B cell (primary cell): ENCODE measurements around the gene SSH3. TPM values are rescaled to one million over a fixed set of nuclear protein-coding genes. Genes with fewer than 3 reads are reported as not detected.

Experiments used
- ATAC-seq: fragments of 200-7000 bp; cut with Tn5 transposase; one replicate; pipeline ENCODE4 v1.10.0; 2021; ENCODE audit warnings: low read depth, mild to moderate bottlenecking, moderate number of reproducible peaks, moderate library complexity
- CTCF ChIA-PET: fragments of 350-600 bp; sonication (Branson Sonifier 250); formaldehyde crosslinking; loops from one replicate; lab custom pipeline; 2021; ENCODE audit warnings: antibody characterized with exemption, inconsistent platforms; lab: Charles Lee
- POLR2A ChIA-PET: fragments of 350-600 bp; sonication (Branson Sonifier 250); formaldehyde crosslinking; loops from one replicate; lab custom pipeline; 2021; ENCODE audit warnings: antibody characterized with exemption; lab: Charles Lee
- DNase-seq: peaks from one replicate; pipeline ENCODE4 v3.0.0; 2013
- H2AFZ ChIP-seq: 2 replicates; pipeline ENCODE4 v1.6.1; 2012; ENCODE audit warnings: mild to moderate bottlenecking, low read depth, low read length; ENCODE audit not compliant: insufficient read depth, poor library complexity, severe bottlenecking
- H3K27ac ChIP-seq, 2 donors: 1 replicate in 1 of 2; 2 replicates in 1 of 2; pipeline ENCODE4 v1.5.1; 2012 to 2013; ENCODE audit warnings: low read length in 2 of 2, mild to moderate bottlenecking in 2 of 2, moderate library complexity in 1 of 2
- H3K27me3 ChIP-seq, 4 experiments: fragments of 200-600 bp in 1 of 4; sonication (generic) in 1 of 4; replicated peaks in 1 of 4; 1 replicate in 2 of 4; 2 replicates in 2 of 4; pipeline versions ENCODE4 v1.6.1 to v1.7.0; 2013 to 2016; ENCODE audit warnings: low read length in 3 of 4, mild to moderate bottlenecking in 2 of 4, mixed read lengths in 1 of 4, moderate library complexity in 1 of 4; ENCODE audit not compliant: insufficient read depth in 4 of 4, control insufficient read depth in 3 of 4; ENCODE audit errors: control extremely low read depth in 1 of 4
- H3K36me3 ChIP-seq, 2 experiments: replicated peaks in 1 of 2; 1 replicate in 1 of 2; 2 replicates in 1 of 2; pipeline versions ENCODE4 v1.6.1 to v1.7.1; 2013; ENCODE audit warnings: low read length in 1 of 2; ENCODE audit not compliant: insufficient read depth in 2 of 2, control insufficient read depth in 1 of 2; ENCODE audit errors: control extremely low read depth in 1 of 2, extremely low read depth in 1 of 2
- H3K4me1 ChIP-seq, 2 donors: fragments of 200-600 bp in 1 of 2; sonication (generic) in 1 of 2; 1 replicate in 1 of 2; 2 replicates in 1 of 2; pipeline versions ENCODE4 v1.5.1 to v1.6.1; 2013 to 2017; ENCODE audit warnings: low read length in 2 of 2; ENCODE audit not compliant: control insufficient read depth in 2 of 2, insufficient read depth in 2 of 2
- H3K4me2 ChIP-seq: replicated peaks from 2 replicates; pipeline ENCODE3; 2012; ENCODE audit warnings: mild to moderate bottlenecking, low read depth, low read length; ENCODE audit not compliant: poor library complexity, severe bottlenecking
- H3K4me3 ChIP-seq, 5 experiments: fragments of 200-600 bp in 1 of 5; sonication (generic) in 1 of 5; 1 replicate in 3 of 5; 2 replicates in 2 of 5; pipeline versions ENCODE4 v1.5.1 to v1.7.0; 2011 to 2016; ENCODE audit warnings: low read length in 4 of 5, mild to moderate bottlenecking in 4 of 5, low read depth in 2 of 5, control low read depth in 1 of 5, moderate library complexity in 1 of 5; ENCODE audit not compliant: insufficient read depth in 1 of 5; ENCODE audit errors: control extremely low read depth in 1 of 5, extremely low read depth in 1 of 5
- H3K79me2 ChIP-seq: fragments of 200-600 bp; sonication (generic); one replicate; pipeline ENCODE4 v1.6.0; 2016; ENCODE audit warnings: low read length; ENCODE audit not compliant: control insufficient read depth, insufficient read depth
- H3K9ac ChIP-seq: fragments of 200-600 bp; sonication (generic); 2 replicates; pipeline ENCODE4 v1.6.1; 2017; ENCODE audit warnings: mild to moderate bottlenecking, low read length, moderate library complexity
- H3K9me3 ChIP-seq, 3 donors: one replicate each; pipeline versions ENCODE4 v1.6.1 to v1.7.1; 2013; ENCODE audit warnings: low read length in 2 of 3; ENCODE audit not compliant: control insufficient read depth in 2 of 3, insufficient read depth in 1 of 3; ENCODE audit errors: control extremely low read depth in 1 of 3
- H4K20me1 ChIP-seq: 2 replicates; pipeline ENCODE4 v1.6.0; 2012; ENCODE audit warnings: mild to moderate bottlenecking, low read length; ENCODE audit not compliant: insufficient read depth, control insufficient read depth, poor library complexity, severe bottlenecking
- H3K27ac Mint-ChIP-seq: one replicate; pipeline ENCODE4 v1.8.0; 2021; ENCODE audit warnings: mixed read lengths
- H3K27me3 Mint-ChIP-seq: one replicate; pipeline ENCODE4 v1.8.0; 2021; ENCODE audit warnings: mixed read lengths
- H3K4me1 Mint-ChIP-seq: one replicate; pipeline ENCODE4 v1.8.0; 2021; ENCODE audit warnings: mixed read lengths
- H3K4me3 Mint-ChIP-seq: one replicate; pipeline ENCODE4 v1.8.0; 2021; ENCODE audit warnings: mixed read lengths
- H3K9me3 Mint-ChIP-seq: one replicate; pipeline ENCODE4 v1.8.0; 2022; ENCODE audit warnings: mixed read lengths; ENCODE audit not compliant: insufficient read depth
- EZH2 ChIP-seq: IDR thresholded peaks from 2 replicates; pipeline ENCODE4 v1.6.1; 2012; ENCODE audit warnings: borderline replicate concordance, low read depth, mild to moderate bottlenecking, moderate library complexity, low read length; ENCODE audit not compliant: insufficient read depth, poor library complexity, severe bottlenecking
- WGBS: methylation state at CpG from one replicate; pipeline ENCODE4 v1.1.5; 2013; ENCODE audit warnings: missing lambda C conversion rate; ENCODE audit not compliant: insufficient coverage; 5-methylcytosine and 5-hydroxymethylcytosine counted together
- intact Hi-C: fragments of 100-400 bp; cut with micrococcal nuclease; formaldehyde crosslinking; loops from one replicate; pipeline ENCODE4 v1.10.0; 2022
- polyA plus RNA-seq: library from polyadenylated mRNA; depleted of rRNA; stranded (reverse); fragments of >200 nt; gene quantifications from 2 replicates; pipeline ENCODE4 v1.2.3, GENCODE V29; 2012
- total RNA-seq, 2 donors: library from RNA; stranded (reverse); fragments of 120-200 nt in 1 of 2; gene quantifications; 1 replicate in 1 of 2; 2 replicates in 1 of 2; pipeline versions ENCODE4 v1.2.3 to v1.2.4, GENCODE V29; 2013 to 2022
- TF ChIP-seq, protein P1 (sequence below): fragments of 200-600 bp; IDR thresholded peaks from one replicate; pipeline ENCODE4 v1.8.0; 2022; ENCODE audit warnings: antibody characterized with exemption, mild to moderate bottlenecking

Gene SSH3
- total and polyA plus RNA-seq, 2 donors (not counting 1 experiment from before 2014, with no cell fraction given), result 4.0 to 7.2 TPM

DNA sequence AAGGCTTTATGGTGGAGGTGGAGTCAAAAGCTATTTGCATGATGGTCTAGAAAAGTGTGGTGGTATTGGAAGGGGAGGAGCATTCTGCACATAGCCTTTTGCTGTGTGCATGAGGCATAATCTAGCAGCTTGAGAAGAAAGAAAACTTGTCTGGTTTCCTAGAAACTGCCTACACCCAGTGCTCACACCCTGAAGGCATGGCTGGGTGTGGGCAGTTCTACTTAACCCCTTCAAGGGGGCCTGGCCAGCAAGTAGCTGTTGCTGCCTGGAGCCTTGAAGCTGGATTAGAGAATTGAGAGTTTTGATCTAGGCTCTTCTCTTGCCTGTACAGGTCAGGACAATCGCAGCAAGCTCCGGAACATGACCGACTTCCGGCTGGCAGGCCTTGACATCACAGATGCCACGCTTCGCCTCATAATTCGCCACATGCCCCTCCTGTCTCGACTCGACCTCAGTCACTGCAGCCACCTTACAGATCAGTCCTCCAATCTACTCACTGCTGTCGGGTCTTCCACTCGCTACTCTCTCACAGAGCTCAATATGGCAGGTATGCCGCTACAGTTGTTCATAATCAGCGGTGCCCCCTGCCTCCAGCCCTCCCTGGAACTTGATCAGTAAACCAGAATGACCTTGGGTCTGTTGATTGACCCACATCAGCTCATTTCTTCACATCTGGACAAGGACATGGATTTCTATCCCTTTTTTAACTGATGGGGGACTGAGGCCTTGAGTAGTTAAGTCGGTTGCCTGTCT, 49.3 kb upstream of the SSH3 start:
- TF ChIP-seq EZH2, result no peak
- TF ChIP-seq, protein P1, sequence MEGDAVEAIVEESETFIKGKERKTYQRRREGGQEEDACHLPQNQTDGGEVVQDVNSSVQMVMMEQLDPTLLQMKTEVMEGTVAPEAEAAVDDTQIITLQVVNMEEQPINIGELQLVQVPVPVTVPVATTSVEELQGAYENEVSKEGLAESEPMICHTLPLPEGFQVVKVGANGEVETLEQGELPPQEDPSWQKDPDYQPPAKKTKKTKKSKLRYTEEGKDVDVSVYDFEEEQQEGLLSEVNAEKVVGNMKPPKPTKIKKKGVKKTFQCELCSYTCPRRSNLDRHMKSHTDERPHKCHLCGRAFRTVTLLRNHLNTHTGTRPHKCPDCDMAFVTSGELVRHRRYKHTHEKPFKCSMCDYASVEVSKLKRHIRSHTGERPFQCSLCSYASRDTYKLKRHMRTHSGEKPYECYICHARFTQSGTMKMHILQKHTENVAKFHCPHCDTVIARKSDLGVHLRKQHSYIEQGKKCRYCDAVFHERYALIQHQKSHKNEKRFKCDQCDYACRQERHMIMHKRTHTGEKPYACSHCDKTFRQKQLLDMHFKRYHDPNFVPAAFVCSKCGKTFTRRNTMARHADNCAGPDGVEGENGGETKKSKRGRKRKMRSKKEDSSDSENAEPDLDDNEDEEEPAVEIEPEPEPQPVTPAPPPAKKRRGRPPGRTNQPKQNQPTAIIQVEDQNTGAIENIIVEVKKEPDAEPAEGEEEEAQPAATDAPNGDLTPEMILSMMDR, result no peak
- ATAC-seq, result no peak
- Mint-ChIP-seq H3K27me3 (no peaks in the 10 kb centered on the region), H3K4me3 (no peak overlapping the region), H3K27ac (no peak overlapping the region), H3K9me3 (no peaks in the 10 kb centered on the region), H3K4me1 (peaks cover 9% of the 10 kb centered on the region)
- no peak overlapping the region for H3K9ac ChIP-seq
- ChIA-PET POLR2A (interaction anchor here (0.6 to 1.1 kb wide), 2 partner anchors 8 to 130 kb away, joined by 3 to 5 read pairs; no protein-coding TSS in a partner anchor), CTCF (interaction anchor here (0.8 to 2.8 kb wide), 11 partner anchors 9 to 128 kb away, joined by 3 to 17 read pairs (median 4); partner anchors contain the start of genes CLCF1 and POLD4)
- H3K27me3 ChIP-seq, result no peaks in the 10 kb centered on the region
- H3K79me2 ChIP-seq, result peaks cover 18% of the 10 kb centered on the region
- H4K20me1 ChIP-seq, result peaks cover 80% of the 10 kb centered on the region
- H3K36me3 ChIP-seq, result peaks cover 9 to 83% of the 10 kb centered on the region in 2 experiments
- no peak overlapping the region for H3K4me2 ChIP-seq
- no peak overlapping the region for H2AFZ ChIP-seq
- intact Hi-C loops, result no loop called here
- H3K27ac ChIP-seq, result no peak overlapping the region
- no peak overlapping the region for H3K4me3 ChIP-seq
- no peaks in the 10 kb centered on the region for H3K9me3 ChIP-seq
- WGBS, result 96% methylated on average over 14 of the region's 14 CpGs
- no peak for DNase-seq
- no peaks in the 10 kb centered on the region for H3K4me1 ChIP-seq

DNA sequence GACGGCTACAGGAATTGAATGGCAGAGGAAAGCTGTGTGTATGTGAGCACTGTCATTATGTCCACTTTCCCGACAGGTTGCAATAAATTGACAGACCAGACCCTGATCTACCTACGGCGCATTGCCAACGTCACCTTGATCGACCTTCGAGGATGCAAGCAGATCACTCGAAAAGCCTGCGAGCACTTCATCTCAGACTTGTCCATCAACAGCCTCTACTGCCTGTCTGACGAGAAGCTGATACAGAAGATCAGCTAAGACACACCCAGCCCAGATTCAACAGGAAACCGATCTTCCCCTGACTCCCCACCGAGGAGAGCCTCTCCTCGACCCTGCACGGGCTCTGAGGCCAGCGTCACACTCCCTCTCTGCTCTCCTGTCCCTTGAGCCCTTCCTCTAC, 48.5 kb upstream of the SSH3 start:
- Histone ChIP-seq H3K36me3 (peaks cover 9 to 76% of the 10 kb centered on the region in 2 experiments), H3K79me2 (peaks cover 18% of the 10 kb centered on the region), H3K4me1 (no peaks in the 10 kb centered on the region), H3K27me3 (no peaks in the 10 kb centered on the region), H3K27ac (no peak overlapping the region), H3K4me3 (no peak overlapping the region), H4K20me1 (peaks cover 73% of the 10 kb centered on the region), H3K9ac (no peak overlapping the region), H3K9me3 (no peaks in the 10 kb centered on the region), H2AFZ (no peak overlapping the region), H3K4me2 (no peak overlapping the region)
- H3K4me1 Mint-ChIP-seq, result peaks cover 9% of the 10 kb centered on the region
- ATAC-seq, result no peak
- ChIA-PET CTCF (interaction anchor here (0.8 to 2.2 kb wide), 4 partner anchors 8 to 99 kb away, joined by 3 to 10 read pairs (median 4); partner anchors contain the start of gene POLD4), POLR2A (no interaction called here)
- DNase-seq, result no peak
- intact Hi-C loops, result no loop called here
- H3K9me3 Mint-ChIP-seq, result no peaks in the 10 kb centered on the region
- no peak overlapping the region for H3K27ac Mint-ChIP-seq
- 95% methylated on average over 12 of the region's 15 CpGs for WGBS
- H3K4me3 Mint-ChIP-seq, result no peak overlapping the region
- TF ChIP-seq EZH2, result no peak
- TF ChIP-seq, protein P1, result no peak
- no peaks in the 10 kb centered on the region for H3K27me3 Mint-ChIP-seq
